Rectal smooth muscle tissue (tissue), 1 donor: ENCODE measurements around the gene NAALADL2.

Source experiments
- H3K27ac ChIP-seq: one replicate; pipeline ENCODE4 v1.7.0; 2013; ENCODE audit warnings: low read depth, low read length, inconsistent platforms
- H3K27me3 ChIP-seq: one replicate; pipeline ENCODE4 v1.7.0; 2013; ENCODE audit warnings: low read length; ENCODE audit not compliant: control insufficient read depth, insufficient read depth
- H3K36me3 ChIP-seq: one replicate; pipeline ENCODE4 v1.7.0; 2013; ENCODE audit warnings: low read length; ENCODE audit not compliant: control insufficient read depth, insufficient read depth
- H3K4me1 ChIP-seq: one replicate; pipeline ENCODE4 v1.7.0; 2013; ENCODE audit warnings: low read length; ENCODE audit not compliant: control insufficient read depth, insufficient read depth
- H3K4me3 ChIP-seq: one replicate; pipeline ENCODE4 v1.7.0; 2013; ENCODE audit warnings: low read length
- H3K9ac ChIP-seq: one replicate; pipeline ENCODE4 v1.7.0; 2013; ENCODE audit warnings: low read length

Gene NAALADL2

DNA sequence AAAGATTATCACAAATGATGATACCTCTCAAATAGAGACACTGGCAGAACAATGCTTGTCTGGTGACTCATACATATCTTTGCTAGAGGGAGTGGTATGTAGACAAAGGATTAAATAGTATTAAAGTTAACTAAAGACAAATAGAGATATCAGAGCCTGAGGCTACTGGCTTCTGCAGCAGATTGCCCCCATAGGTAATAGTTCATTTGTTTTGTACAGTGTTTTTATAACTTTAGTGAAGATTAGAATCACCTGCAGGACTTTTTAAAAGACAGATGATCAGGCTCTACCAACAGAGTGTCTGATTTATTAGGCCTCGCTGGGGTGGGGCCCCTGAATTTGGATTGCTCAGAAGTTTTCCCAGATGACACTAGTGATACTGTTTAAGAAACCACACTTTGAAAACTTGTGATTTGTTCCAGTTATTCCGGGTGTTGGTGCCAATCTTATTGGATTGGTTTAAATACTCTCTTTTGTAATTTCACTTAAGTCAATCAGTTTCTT lies 96.4 kb downstream of the NAALADL2 start:
- Histone ChIP-seq H3K27ac (no peak overlapping the region), H3K36me3 (no peaks in the 10 kb centered on the region), H3K4me3 (no peak overlapping the region), H3K9ac (no peak overlapping the region), H3K27me3 (no peaks in the 10 kb centered on the region), H3K4me1 (peaks cover 6% of the 10 kb centered on the region)

DNA sequence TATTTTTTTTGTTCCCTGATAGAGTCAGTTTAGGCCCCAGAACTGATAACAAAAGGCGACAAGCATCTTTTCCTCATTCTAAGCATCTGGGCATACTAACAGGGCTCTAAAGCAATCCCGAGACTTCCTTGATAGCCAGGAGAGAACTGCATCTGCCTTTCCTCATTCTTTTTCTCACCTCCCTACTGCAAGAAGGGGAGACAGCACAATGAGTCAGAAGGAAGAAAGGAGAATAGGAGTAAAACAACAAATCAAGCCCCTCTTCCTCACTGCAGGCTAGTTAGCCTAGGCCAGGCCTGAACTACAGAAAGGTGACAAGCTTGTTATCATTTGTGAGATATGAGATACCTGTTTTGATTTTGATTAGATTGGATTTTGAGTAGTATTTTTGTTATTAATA lies 97.9 kb downstream of the NAALADL2 start:
- Histone ChIP-seq H3K27me3 (no peaks in the 10 kb centered on the region), H3K4me1 (peaks cover 6% of the 10 kb centered on the region), H3K36me3 (no peaks in the 10 kb centered on the region), H3K9ac (no peak overlapping the region), H3K4me3 (no peak overlapping the region), H3K27ac (no peak overlapping the region)

DNA sequence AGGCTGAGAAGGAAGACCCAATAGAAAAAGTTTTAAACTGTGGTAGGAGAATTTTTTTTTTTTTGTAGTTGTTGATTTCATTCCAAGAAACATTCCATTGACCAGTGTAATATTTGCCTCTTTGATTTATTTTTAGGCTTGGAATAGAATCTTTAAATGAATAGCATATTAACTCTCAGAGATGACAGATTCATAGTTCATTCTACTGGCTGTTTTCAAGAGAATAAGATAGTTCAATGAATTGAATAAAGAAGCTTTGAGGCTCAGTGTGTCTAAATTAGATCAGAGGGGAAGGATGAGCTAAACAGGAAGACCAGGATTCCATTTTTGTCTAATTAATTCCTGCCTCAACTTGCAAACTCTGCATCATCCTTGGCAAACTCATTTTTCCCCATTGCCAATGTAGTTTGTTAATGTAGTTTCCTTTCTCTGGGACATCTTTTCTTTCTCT lies 98.4 kb downstream of the NAALADL2 start:
- Histone ChIP-seq H3K4me1 (peaks cover 6% of the 10 kb centered on the region), H3K4me3 (no peak overlapping the region), H3K27me3 (no peaks in the 10 kb centered on the region), H3K9ac (no peak overlapping the region), H3K36me3 (no peaks in the 10 kb centered on the region), H3K27ac (no peak overlapping the region)

DNA sequence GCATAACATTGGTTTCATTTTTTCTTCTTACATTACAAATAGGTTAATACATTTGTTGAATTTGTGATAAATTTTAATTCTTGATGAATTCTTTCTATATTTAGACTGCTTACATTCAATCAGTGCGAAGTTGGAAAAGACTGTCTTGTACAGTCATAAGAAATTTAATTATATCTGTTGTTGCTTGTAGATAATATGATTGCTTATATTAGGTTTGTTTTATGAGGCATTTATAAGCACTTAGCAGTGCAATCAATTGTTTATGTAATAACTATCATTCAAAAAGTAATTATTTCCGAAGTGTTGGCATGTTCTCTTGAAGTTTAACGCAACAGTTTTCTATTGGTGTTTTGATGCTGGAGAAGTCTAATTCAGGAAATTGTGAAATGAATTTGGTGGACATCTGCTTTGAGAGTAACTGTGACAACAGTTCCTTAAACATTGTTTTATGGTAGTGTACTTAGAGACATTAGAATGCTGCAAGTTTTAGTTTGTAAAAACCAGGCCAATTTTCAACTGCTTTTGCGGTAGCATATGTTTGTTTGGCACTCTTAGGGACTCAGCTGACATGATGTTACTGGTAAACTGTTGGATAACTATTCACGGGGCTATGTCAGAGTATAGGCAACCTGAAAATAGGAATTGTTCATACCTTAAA lies 99.7 kb downstream of the NAALADL2 start:
- H3K4me3 ChIP-seq = no peak overlapping the region
- H3K9ac ChIP-seq = no peak overlapping the region
- H3K27ac ChIP-seq = no peak overlapping the region
- peaks cover 6% of the 10 kb centered on the region for H3K4me1 ChIP-seq
- no peaks in the 10 kb centered on the region for H3K27me3 ChIP-seq
- H3K36me3 ChIP-seq = no peaks in the 10 kb centered on the region

DNA sequence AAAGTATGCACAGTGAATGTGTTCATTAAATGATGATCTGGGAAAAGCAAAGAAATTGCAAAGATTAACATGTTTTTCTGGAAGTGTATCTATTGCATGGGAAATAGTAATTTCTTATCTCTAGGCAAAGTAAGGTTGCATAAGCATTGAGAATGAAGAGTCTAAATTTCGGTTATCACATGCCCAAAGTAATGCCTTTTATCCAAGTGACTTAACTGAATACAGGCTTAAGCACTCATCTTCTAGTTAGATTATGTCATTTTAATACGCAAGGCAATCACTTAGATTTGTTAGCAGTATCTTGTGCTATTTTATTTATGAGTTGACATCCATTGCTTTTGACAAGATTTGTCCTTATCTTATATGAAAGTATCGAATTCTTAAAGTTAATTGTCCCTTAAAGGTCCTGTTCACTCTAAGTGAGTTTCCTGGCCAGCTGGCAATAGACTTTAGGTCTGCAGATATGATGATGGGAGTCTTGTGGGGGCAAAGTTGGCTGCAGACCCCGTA lies 100.5 kb downstream of the NAALADL2 start:
- Histone ChIP-seq H3K4me1 (peaks cover 6% of the 10 kb centered on the region), H3K27ac (no peak overlapping the region), H3K36me3 (no peaks in the 10 kb centered on the region)

DNA sequence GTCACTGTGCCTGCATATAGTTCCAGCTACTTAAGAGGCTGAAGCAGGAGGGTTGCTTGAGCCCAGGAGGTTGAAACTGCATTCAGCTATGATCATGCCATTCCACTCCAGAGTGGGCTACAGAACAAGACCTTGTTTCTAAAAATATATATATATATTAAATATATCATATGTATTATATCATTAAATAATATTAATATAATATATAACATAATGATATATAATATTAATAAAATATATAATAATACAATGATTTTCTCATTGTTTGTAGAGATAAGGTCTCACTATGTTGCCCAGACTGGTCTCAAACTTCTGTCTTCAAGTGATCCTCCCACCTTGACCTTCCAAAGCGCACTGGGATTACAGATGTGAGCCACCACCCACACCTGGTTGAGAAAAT lies 101.8 kb downstream of the NAALADL2 start:
- H3K36me3 ChIP-seq = no peaks in the 10 kb centered on the region
- H3K27me3 ChIP-seq = no peaks in the 10 kb centered on the region
- H3K4me3 ChIP-seq = no peak overlapping the region
- H3K27ac ChIP-seq = no peak overlapping the region
- H3K9ac ChIP-seq = no peak overlapping the region
- H3K4me1 ChIP-seq = peaks cover 6% of the 10 kb centered on the region

More for the DNA sequence above, 100.5 kb downstream of the NAALADL2 start:
- no peaks in the 10 kb centered on the region for H3K27me3 ChIP-seq
- H3K9ac ChIP-seq = no peak overlapping the region
- no peak overlapping the region for H3K4me3 ChIP-seq

DNA sequence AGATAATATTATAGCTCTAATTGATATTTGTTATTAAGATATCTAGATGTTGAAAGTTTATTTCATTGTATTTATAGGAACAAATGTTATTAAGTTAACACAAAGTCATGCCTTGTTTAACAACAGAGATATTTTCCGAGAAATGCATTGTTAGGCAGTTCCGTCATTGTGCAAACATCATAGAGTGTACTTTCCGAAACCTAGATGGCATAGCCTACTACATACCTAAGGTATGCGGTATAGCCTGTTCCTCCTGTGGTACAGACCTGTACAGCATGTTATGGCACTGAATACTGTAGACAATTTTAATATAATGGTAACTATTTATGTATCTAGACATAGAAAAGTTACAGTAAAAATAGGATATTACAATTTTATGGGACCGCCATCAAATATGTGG lies 114.3 kb downstream of the NAALADL2 start:
- H3K36me3 ChIP-seq = no peaks in the 10 kb centered on the region
- no peak overlapping the region for H3K9ac ChIP-seq
- no peaks in the 10 kb centered on the region for H3K27me3 ChIP-seq
- no peak overlapping the region for H3K4me3 ChIP-seq
- H3K27ac ChIP-seq = no peak overlapping the region
- H3K4me1 ChIP-seq = no peaks in the 10 kb centered on the region

DNA sequence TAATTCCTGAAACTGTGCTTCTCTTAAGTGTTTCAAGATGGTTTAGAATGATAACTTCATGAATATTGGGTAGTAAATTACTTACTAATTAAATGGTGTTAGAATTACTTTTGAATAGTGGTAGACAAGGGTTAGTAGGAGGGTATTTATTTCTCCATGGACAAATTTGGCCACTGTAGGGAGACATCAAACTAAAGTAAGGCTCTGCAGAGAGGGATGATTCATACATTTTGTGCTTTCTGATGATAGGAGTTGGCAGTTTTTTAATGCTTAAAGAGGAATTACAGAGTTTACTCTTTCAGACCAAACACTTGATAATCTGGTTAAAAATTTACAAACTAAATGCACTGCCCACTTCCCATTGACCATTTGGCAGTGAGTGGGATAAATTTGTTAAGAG lies 127.6 kb downstream of the NAALADL2 start:
- no peaks in the 10 kb centered on the region for H3K4me1 ChIP-seq
- H3K4me3 ChIP-seq = no peak overlapping the region
- H3K36me3 ChIP-seq = no peaks in the 10 kb centered on the region
- H3K27ac ChIP-seq = no peak overlapping the region
- no peak overlapping the region for H3K9ac ChIP-seq
- no peaks in the 10 kb centered on the region for H3K27me3 ChIP-seq

DNA sequence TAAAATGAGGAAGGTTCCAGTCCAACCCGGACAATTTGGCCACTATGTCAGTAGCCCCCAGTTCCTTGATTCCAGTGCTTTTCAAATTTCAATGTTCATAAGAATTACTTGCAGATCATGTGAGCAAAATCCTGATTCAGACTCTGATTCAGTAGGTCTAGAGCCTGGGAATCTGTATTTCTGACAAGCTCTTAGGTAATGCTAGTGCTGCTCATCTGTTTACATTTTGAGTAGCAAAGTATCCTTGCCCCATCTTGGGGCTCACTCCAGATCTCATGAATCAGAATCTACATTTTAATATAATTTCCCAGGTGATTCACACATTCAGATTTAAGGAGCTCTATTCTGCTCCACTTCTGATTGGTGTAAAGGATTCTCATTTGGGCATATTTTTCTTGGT lies 142.0 kb downstream of the NAALADL2 start:
- Histone ChIP-seq H3K36me3 (no peaks in the 10 kb centered on the region), H3K4me1 (peaks cover 12% of the 10 kb centered on the region), H3K27ac (no peak overlapping the region), H3K27me3 (no peaks in the 10 kb centered on the region), H3K9ac (no peak overlapping the region), H3K4me3 (no peak overlapping the region)

DNA sequence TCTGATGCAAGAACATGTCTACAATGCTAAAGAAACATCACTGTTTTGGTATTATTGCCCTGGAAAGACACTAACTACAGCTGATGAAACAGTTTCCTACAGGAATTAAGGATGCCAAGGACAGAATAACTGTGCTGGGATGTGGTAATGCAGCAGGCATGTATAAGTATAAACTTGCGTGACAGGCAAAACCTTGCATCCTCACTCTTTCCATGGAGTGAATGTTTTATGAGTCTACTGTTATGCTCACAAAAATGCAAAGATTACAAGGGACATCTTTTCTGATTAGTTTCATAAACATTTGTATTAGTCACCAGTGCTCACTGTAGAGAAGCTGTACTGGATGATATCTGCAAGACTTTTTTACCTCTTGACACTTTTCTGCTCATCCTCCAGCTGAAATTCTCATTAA lies 143.6 kb downstream of the NAALADL2 start:
- Histone ChIP-seq H3K27ac (no peak overlapping the region), H3K4me1 (peaks cover 13% of the 10 kb centered on the region), H3K36me3 (no peaks in the 10 kb centered on the region), H3K9ac (no peak overlapping the region), H3K4me3 (no peak overlapping the region), H3K27me3 (no peaks in the 10 kb centered on the region)

DNA sequence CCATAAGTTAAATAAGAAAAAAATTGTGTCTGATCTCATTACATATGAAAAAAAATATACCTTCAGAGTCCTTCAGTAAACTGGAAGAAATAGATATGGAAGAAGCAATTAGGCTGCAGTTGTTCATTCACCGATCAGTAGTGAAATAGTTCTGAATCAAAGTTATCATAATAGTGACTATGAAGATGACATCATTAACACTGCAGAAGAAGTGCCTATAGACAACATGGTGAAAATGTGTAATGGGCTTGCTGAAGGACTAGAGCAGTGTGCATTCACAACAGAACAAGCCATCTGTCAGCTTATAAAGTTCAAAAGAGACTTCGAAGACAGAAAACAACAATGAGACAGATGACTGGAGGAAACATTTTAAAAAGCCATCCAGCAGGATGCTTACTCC lies 144.5 kb downstream of the NAALADL2 start:
- H3K4me1 ChIP-seq = peaks cover 13% of the 10 kb centered on the region
- no peak overlapping the region for H3K27ac ChIP-seq
- H3K36me3 ChIP-seq = no peaks in the 10 kb centered on the region
- no peaks in the 10 kb centered on the region for H3K27me3 ChIP-seq
- no peak overlapping the region for H3K4me3 ChIP-seq
- H3K9ac ChIP-seq = no peak overlapping the region

DNA sequence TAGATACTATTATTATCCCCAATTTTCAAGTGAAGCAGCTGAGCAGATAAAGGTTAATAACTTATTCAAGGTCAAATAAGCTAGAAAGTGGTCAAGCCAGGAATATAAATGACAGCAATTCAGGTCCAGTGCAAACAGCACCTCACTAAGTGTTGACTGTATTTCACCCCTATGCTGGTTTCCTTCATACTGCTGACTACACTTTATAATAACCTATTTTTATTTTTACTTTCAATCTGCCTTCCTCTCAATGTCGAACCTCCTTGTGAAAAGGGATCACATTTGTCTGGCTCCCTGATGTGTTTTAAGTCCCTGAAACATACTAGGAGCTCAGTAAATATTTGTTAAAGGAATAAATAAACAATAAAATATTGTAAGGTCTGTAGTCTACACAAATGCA lies 146.1 kb downstream of the NAALADL2 start:
- Histone ChIP-seq H3K9ac (no peak overlapping the region), H3K4me3 (no peak overlapping the region), H3K4me1 (peaks cover 13% of the 10 kb centered on the region), H3K27ac (no peak overlapping the region), H3K36me3 (no peaks in the 10 kb centered on the region), H3K27me3 (no peaks in the 10 kb centered on the region)

DNA sequence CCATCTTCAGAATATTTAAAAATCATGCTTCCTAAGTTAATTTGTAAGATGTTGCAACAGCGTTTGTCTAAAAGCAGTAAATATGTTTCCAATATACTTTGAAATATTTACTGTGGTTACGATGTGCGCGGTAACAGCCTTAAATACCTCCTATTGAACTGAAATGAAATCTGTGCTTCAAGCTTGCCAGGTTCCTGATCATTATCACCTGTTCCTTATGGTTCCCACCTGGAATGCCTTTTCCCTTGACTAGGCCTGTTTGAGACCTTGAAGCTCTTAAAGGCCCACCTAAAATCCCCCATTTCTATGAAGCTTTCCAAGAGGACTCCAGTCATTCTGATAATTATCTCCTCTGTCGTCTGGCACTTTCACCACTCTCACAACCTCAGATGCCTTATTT lies 146.7 kb downstream of the NAALADL2 start:
- H3K27ac ChIP-seq = no peak overlapping the region
- no peaks in the 10 kb centered on the region for H3K36me3 ChIP-seq
- H3K4me1 ChIP-seq = peaks cover 13% of the 10 kb centered on the region
- no peak overlapping the region for H3K4me3 ChIP-seq
- no peaks in the 10 kb centered on the region for H3K27me3 ChIP-seq
- H3K9ac ChIP-seq = no peak overlapping the region
